Lower leg skin (tissue), 3 donors: Measurements from ENCODE around the gene SPTAN1.

Experiments used
- POLR2A ChIP-seq, 2 donors: fragments of 450-650 bp; IDR thresholded peaks; one replicate each; pipeline ENCODE4 v1.6.1; 2016 to 2017; ENCODE audit warnings: antibody characterized with exemption in 2 of 2, mild to moderate bottlenecking in 1 of 2, moderate library complexity in 1 of 2
- TF ChIP-seq, protein P1 (sequence below), 3 donors: fragments of 450-650 bp; IDR thresholded peaks; one replicate each; pipeline ENCODE4 v1.5.1; 2016; ENCODE audit warnings: antibody characterized with exemption in 3 of 3, mild to moderate bottlenecking in 3 of 3, moderate library complexity in 2 of 3

DNA sequence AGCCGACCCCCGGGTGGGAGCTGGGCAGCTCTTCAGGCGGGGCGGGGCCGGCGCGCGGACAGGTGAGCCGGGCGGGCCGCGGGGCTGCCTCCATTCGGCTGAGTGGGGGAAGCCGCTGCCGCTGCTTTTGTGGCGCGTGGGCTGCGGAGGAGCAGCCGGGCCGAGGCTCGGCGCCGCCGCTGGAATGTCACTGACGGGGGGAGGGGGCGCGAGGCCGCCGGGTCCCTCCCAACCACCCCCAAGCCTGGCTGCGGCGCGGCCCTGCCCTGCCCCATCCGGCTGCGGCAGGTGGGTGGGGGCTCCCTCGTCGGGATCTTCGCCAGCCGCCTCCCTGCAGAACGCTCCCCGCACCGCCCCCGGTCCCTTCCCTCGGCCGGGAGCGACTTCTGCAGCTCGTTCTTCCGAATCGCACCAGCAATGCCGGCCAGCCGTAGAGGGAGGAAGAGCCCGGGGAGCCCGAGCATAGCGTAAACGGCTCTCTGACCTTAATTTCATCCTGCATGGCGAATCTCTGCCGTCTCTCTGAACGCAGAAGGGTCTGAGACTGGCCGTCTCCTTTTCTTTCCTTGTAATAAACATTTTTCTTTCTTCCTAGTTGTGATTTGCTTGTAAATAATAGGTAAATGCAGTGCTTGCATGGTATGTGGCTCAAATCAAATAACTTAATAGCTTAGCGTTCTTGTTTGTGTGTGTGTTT, 505 bp downstream of the SPTAN1 start:
- TF ChIP-seq, protein P1, sequence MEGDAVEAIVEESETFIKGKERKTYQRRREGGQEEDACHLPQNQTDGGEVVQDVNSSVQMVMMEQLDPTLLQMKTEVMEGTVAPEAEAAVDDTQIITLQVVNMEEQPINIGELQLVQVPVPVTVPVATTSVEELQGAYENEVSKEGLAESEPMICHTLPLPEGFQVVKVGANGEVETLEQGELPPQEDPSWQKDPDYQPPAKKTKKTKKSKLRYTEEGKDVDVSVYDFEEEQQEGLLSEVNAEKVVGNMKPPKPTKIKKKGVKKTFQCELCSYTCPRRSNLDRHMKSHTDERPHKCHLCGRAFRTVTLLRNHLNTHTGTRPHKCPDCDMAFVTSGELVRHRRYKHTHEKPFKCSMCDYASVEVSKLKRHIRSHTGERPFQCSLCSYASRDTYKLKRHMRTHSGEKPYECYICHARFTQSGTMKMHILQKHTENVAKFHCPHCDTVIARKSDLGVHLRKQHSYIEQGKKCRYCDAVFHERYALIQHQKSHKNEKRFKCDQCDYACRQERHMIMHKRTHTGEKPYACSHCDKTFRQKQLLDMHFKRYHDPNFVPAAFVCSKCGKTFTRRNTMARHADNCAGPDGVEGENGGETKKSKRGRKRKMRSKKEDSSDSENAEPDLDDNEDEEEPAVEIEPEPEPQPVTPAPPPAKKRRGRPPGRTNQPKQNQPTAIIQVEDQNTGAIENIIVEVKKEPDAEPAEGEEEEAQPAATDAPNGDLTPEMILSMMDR (IDR thresholded peaks at IDR 0.05) = no peak
- no peak for TF ChIP-seq POLR2A (IDR thresholded peaks at IDR 0.05)
